Loucy (cell line): ENCODE results near the gene PPFIA3.

ENCODE experiments used
- CTCF ChIP-seq: fragments of 200-600 bp; sonication (generic); conservative IDR thresholded peaks from 2 replicates; pipeline ENCODE4 v1.5.1; 2014; ENCODE audit warnings: mild to moderate bottlenecking, antibody characterized with exemption, low read length
- EZH2phosphoT487 ChIP-seq: fragments of 200-600 bp; IDR thresholded peaks from 2 replicates; pipeline ENCODE4 v1.6.1; 2018; ENCODE audit warnings: antibody characterized with exemption, mild to moderate bottlenecking, moderate library complexity, borderline replicate concordance

- TF ChIP-seq CTCF, result no peak
- TF ChIP-seq EZH2phosphoT487, result no peak
These were observed at the start of gene PPFIA3 for GRCh38 chr19:49119411-49120324.
